Osteocyte (in vitro differentiated cells): ENCODE results near the gene SCFD1. TPM values are rescaled to one million over a fixed set of nuclear protein-coding genes. Genes with fewer than 3 reads are reported as not detected.

Source experiments
- DNase-seq: peaks from one replicate; pipeline ENCODE4 v3.0.0; 2021; ENCODE audit warnings: mixed read lengths; ENCODE audit not compliant: unreplicated experiment; ENCODE audit errors: extremely low spot score
- H3K27ac Mint-ChIP-seq: one replicate; pipeline ENCODE4 v1.8.0; 2021; ENCODE audit warnings: mild to moderate bottlenecking, mixed read lengths; ENCODE audit not compliant: unreplicated experiment
- H3K27me3 Mint-ChIP-seq: one replicate; pipeline ENCODE4 v1.8.0; 2021; ENCODE audit warnings: mixed read lengths; ENCODE audit not compliant: unreplicated experiment
- H3K36me3 Mint-ChIP-seq: one replicate; pipeline ENCODE4 v1.8.0; 2021; ENCODE audit warnings: mixed read lengths; ENCODE audit not compliant: unreplicated experiment
- H3K4me1 Mint-ChIP-seq: one replicate; pipeline ENCODE4 v1.8.0; 2021; ENCODE audit warnings: mixed read lengths; ENCODE audit not compliant: unreplicated experiment
- H3K4me3 Mint-ChIP-seq: one replicate; pipeline ENCODE4 v1.8.0; 2021; ENCODE audit warnings: mild to moderate bottlenecking, moderate library complexity, mixed read lengths; ENCODE audit not compliant: unreplicated experiment
- H3K9me3 Mint-ChIP-seq: one replicate; pipeline ENCODE4 v1.8.0; 2021; ENCODE audit warnings: mixed read lengths; ENCODE audit not compliant: unreplicated experiment
- CTCF ChIP-seq: fragments of 200-600 bp; sonication (generic); IDR thresholded peaks from 2 replicates; pipeline ENCODE4 v1.5.0; 2021; ENCODE audit warnings: antibody characterized with exemption, mild to moderate bottlenecking, moderate library complexity
- total RNA-seq: library from RNA; stranded (reverse); gene quantifications from 2 replicates; pipeline ENCODE4 v1.2.1, GENCODE V29; 2021

Gene SCFD1
- total RNA-seq, 1 donor from 2014 or later = 107 TPM

GRCh38 chr14:30763891-30764290 is 141.8 kb downstream of the SCFD1 start:
- Mint-ChIP-seq H3K36me3 (peaks cover 2% of the 10 kb centered on the region), H3K9me3 (peaks cover 23% of the 10 kb centered on the region), H3K27ac (no peak overlapping the region), H3K27me3 (peaks cover 19% of the 10 kb centered on the region), H3K4me3 (no peak overlapping the region), H3K4me1 (no peaks in the 10 kb centered on the region)
- no peak for TF ChIP-seq CTCF
- no peak for DNase-seq

GRCh38 chr14:30767624-30768023 is 145.5 kb downstream of the SCFD1 start:
- DNase-seq = no peak
- Mint-ChIP-seq H3K27me3 (peaks cover 49% of the 10 kb centered on the region), H3K4me1 (no peaks in the 10 kb centered on the region), H3K36me3 (peaks cover 2% of the 10 kb centered on the region), H3K4me3 (no peak overlapping the region), H3K27ac (no peak overlapping the region), H3K9me3 (peaks cover 16% of the 10 kb centered on the region)
- TF ChIP-seq CTCF = no peak

- Mint-ChIP-seq H3K9me3 (peaks cover 8% of the 10 kb centered on the region), H3K4me1 (no peaks in the 10 kb centered on the region), H3K36me3 (no peaks in the 10 kb centered on the region), H3K27ac (no peak overlapping the region), H3K4me3 (no peak overlapping the region), H3K27me3 (peaks cover 56% of the 10 kb centered on the region)
- DNase-seq = no peak
- TF ChIP-seq CTCF = no peak
Observed at GRCh38 chr14:30768791-30769190, 146.7 kb downstream of the SCFD1 start.

GRCh38 chr14:30770376-30770775 is 148.3 kb downstream of the SCFD1 start:
- no peak for TF ChIP-seq CTCF
- H3K27ac Mint-ChIP-seq = no peak overlapping the region
- peaks cover 66% of the 10 kb centered on the region for H3K27me3 Mint-ChIP-seq
- H3K9me3 Mint-ChIP-seq = no peaks in the 10 kb centered on the region
- H3K36me3 Mint-ChIP-seq = no peaks in the 10 kb centered on the region
- no peak overlapping the region for H3K4me3 Mint-ChIP-seq
- DNase-seq = no peak
- H3K4me1 Mint-ChIP-seq = no peaks in the 10 kb centered on the region

GRCh38 chr14:30771595-30771994 is 149.5 kb downstream of the SCFD1 start:
- no peak overlapping the region for H3K27ac Mint-ChIP-seq
- no peak for TF ChIP-seq CTCF
- no peak for DNase-seq
- H3K9me3 Mint-ChIP-seq = no peaks in the 10 kb centered on the region
- H3K4me3 Mint-ChIP-seq = no peak overlapping the region
- H3K4me1 Mint-ChIP-seq = no peaks in the 10 kb centered on the region
- peaks cover 63% of the 10 kb centered on the region for H3K27me3 Mint-ChIP-seq
- H3K36me3 Mint-ChIP-seq = no peaks in the 10 kb centered on the region
